Hepatocyte (in vitro differentiated cells): ENCODE data around the gene NAP1L5.

Experiments used
- CTCF ChIP-seq: fragments of 200-600 bp; sonication (generic); IDR thresholded peaks from 2 replicates; pipeline ENCODE4 v1.5.1; 2016; ENCODE audit warnings: antibody characterized with exemption, mild to moderate bottlenecking; ENCODE audit not compliant: poor library complexity
- EZH2 ChIP-seq: fragments of 200-600 bp; sonication (generic); IDR thresholded peaks from 2 replicates; pipeline ENCODE4 v1.6.1; 2016; ENCODE audit warnings: antibody characterized with exemption, mild to moderate bottlenecking, borderline replicate concordance

GRCh38 chr4:88672987-88673386, 24.6 kb downstream of the NAP1L5 start:
- TF ChIP-seq CTCF = peak; percentile 59
- TF ChIP-seq EZH2 = no peak
